ENCODE results near the gene OR5AP2. TPM values are rescaled to one million over a fixed set of nuclear protein-coding genes. Genes with fewer than 3 reads are reported as not detected.

Gene OR5AP2
- total and polyA plus RNA-seq, 2 donors (not counting 3 experiments of a cell fraction or from before 2014, with no cell fraction given), result not detected

GRCh38 chr11:56659755-56660154 is 17.5 kb upstream of the OR5AP2 start:
- TF ChIP-seq JUN (IDR thresholded peaks at IDR 0.05; ENCODE audit: borderline replicate concordance, insufficient read depth, insufficient read length, low read depth) (no peak), FOS (IDR thresholded peaks at IDR 0.05; ENCODE audit: borderline replicate concordance, insufficient read depth, low read length) (no peak), GATA2 (IDR thresholded peaks at IDR 0.05; ENCODE audit: insufficient read depth, insufficient read length, low read depth, low read length) (no peak), MAX (IDR thresholded peaks at IDR 0.05; ENCODE audit: insufficient read depth, insufficient read length) (no peak), POLR2AphosphoS5 (IDR thresholded peaks at IDR 0.05; ENCODE audit: insufficient read depth, low read depth, low read length) (no peak), CTCF (IDR thresholded peaks at IDR 0.05; ENCODE audit: extremely low read depth in 1 of 2, insufficient read depth in 1 of 2, low read depth in 1 of 2, low read length in 2 of 2) (no peak), EZH2 (IDR thresholded peaks at IDR 0.05; ENCODE audit: borderline replicate concordance, low read depth, low read length, severe bottlenecking) (no peak), POLR2A (IDR thresholded peaks at IDR 0.05; ENCODE audit: low read depth, low read length) (no peak), MYC (IDR thresholded peaks at IDR 0.05; ENCODE audit: low read depth, low read length) (no peak)
- POLR2A ChIA-PET, result no interaction called here
- Histone ChIP-seq H3K4me2 (ENCODE audit: insufficient read depth, low read length) (no peak overlapping the region), H3K36me3 (ENCODE audit: control insufficient read depth in 2 of 2, extremely low read depth in 1 of 2, insufficient read depth in 2 of 2, low read length in 2 of 2) (no peaks in the 10 kb centered on the region), H3K9me3 (replicated peaks; ENCODE audit: control insufficient read depth, insufficient read depth, low read length) (peaks cover 4% of the 10 kb centered on the region), H4K20me1 (replicated peaks; ENCODE audit: control insufficient read depth, extremely low read depth, insufficient read depth, low read length) (no peaks in the 10 kb centered on the region), H3K4me3 (replicated peaks in 1 of 3; ENCODE audit: insufficient read depth in 1 of 3, low read depth in 1 of 3, low read length in 3 of 3) (no peak overlapping the region), H3K9me1 (replicated peaks; ENCODE audit: control insufficient read depth, extremely low read depth, insufficient read depth, low read length) (no peaks in the 10 kb centered on the region), H3K4me1 (ENCODE audit: control insufficient read depth, extremely low read depth, insufficient read depth, low read length) (no peaks in the 10 kb centered on the region), H3K79me2 (ENCODE audit: control insufficient read depth, insufficient read depth, low read length) (no peaks in the 10 kb centered on the region), H3K9ac (replicated peaks; ENCODE audit: extremely low read depth, insufficient read depth, low read length) (no peak overlapping the region), H3K27me3 (ENCODE audit: control insufficient read depth in 2 of 2, insufficient read depth in 2 of 2, low read length in 2 of 2) (no peaks in the 10 kb centered on the region), H3K27ac (ENCODE audit: insufficient read depth, low read depth, low read length) (no peak overlapping the region), H2AFZ (ENCODE audit: low read depth, low read length) (no peak overlapping the region)
- DNase-seq (ENCODE audit: low read depth, low spot score), result no peak
- BruUV-seq (replicated peaks), result no TSS peak
- intact Hi-C loops (cut with micrococcal nuclease), result no loop called here
- CTCF ChIA-PET, result no interaction called here
- no peak for FAIRE-seq
- dilution Hi-C loops (cut with MboI; ENCODE audit: extremely low pct_ligation_motif_present, low sequenced_read_pairs), result no loop called here

All from endothelial cell of umbilical vein (primary cell).